Type B pancreatic cell (in vitro differentiated cells): ENCODE measurements around the gene BBOF1. TPM values are rescaled to one million over a fixed set of nuclear protein-coding genes. Genes with fewer than 3 reads are reported as not detected.
A peak's percentile ranks its signal among the peaks of the same experiment; 100 is the strongest.
"Not testable (repeated sequence)": the region's sequence is repeated elsewhere in the genome, so short reads cannot be mapped to it uniquely, and the experiment has no call there.

Experiments used
- DNase-seq: peaks from one replicate; pipeline ENCODE4 v3.0.0; 2021; ENCODE audit warnings: mixed read lengths; ENCODE audit not compliant: unreplicated experiment; ENCODE audit errors: extremely low spot score
- H3K27ac Mint-ChIP-seq: 2 replicates; pipeline ENCODE4 v1.8.0; 2021; ENCODE audit warnings: mild to moderate bottlenecking, mixed read lengths
- H3K27me3 Mint-ChIP-seq: 2 replicates; pipeline ENCODE4 v1.8.0; 2021; ENCODE audit warnings: mixed read lengths
- H3K36me3 Mint-ChIP-seq: 2 replicates; pipeline ENCODE4 v1.8.0; 2021; ENCODE audit warnings: mixed read lengths
- H3K4me1 Mint-ChIP-seq: one replicate; pipeline ENCODE4 v1.8.0; 2021; ENCODE audit warnings: mixed read lengths; ENCODE audit not compliant: unreplicated experiment
- H3K4me3 Mint-ChIP-seq: 2 replicates; pipeline ENCODE4 v1.8.0; 2021; ENCODE audit warnings: mild to moderate bottlenecking, mixed read lengths
- H3K9me3 Mint-ChIP-seq: 2 replicates; pipeline ENCODE4 v1.8.0; 2021; ENCODE audit warnings: mixed read lengths
- CTCF ChIP-seq: fragments of 200-600 bp; sonication (generic); conservative IDR thresholded peaks from 2 replicates; pipeline ENCODE4 v1.5.0; 2021; ENCODE audit warnings: antibody characterized with exemption, mild to moderate bottlenecking
- total RNA-seq: library from RNA; stranded (reverse); gene quantifications from 2 replicates; pipeline ENCODE4 v1.2.1, GENCODE V29; 2021; ENCODE audit warnings: low replicate concordance

BBOF1 gene
- total RNA-seq, 1 donor from 2014 or later, result 9.0 TPM

- Mint-ChIP-seq H3K36me3 (peaks cover 4% of the 10 kb centered on the region), H3K27ac (no peak overlapping the region), H3K27me3 (no peaks in the 10 kb centered on the region), H3K4me1 (peaks cover 4% of the 10 kb centered on the region), H3K9me3 (no peaks in the 10 kb centered on the region), H3K4me3 (no peak overlapping the region)
- no peak for DNase-seq
- no peak for TF ChIP-seq CTCF
Measured at GRCh38 chr14:73991092-73991491, 28.1 kb upstream of the BBOF1 start.

- not testable (repeated sequence) for H3K27ac Mint-ChIP-seq, H3K4me3 Mint-ChIP-seq, H3K27me3 Mint-ChIP-seq, H3K9me3 Mint-ChIP-seq, DNase-seq, H3K36me3 Mint-ChIP-seq
- peaks cover 17% of the 10 kb centered on the region for H3K4me1 Mint-ChIP-seq
Measured at GRCh38 chr14:73994926-73995325, 24.2 kb upstream of the BBOF1 start.

GRCh38 chr14:73995977-73996378 lies 23.2 kb upstream of the BBOF1 start:
- no peak for TF ChIP-seq CTCF
- Mint-ChIP-seq H3K4me1 (peaks cover 17% of the 10 kb centered on the region), H3K36me3 (peaks cover 6% of the 10 kb centered on the region), H3K27ac (peak overlapping the region; percentile 87), H3K27me3 (no peaks in the 10 kb centered on the region), H3K4me3 (peak overlapping the region; percentile 66), H3K9me3 (no peaks in the 10 kb centered on the region)
- no peak for DNase-seq

GRCh38 chr14:73996731-73997107 lies 22.4 kb upstream of the BBOF1 start:
- Mint-ChIP-seq H3K36me3 (peaks cover 6% of the 10 kb centered on the region), H3K27ac (peak overlapping the region; percentile 87), H3K4me3 (peak overlapping the region; percentile 22), H3K9me3 (no peaks in the 10 kb centered on the region), H3K27me3 (no peaks in the 10 kb centered on the region), H3K4me1 (peaks cover 17% of the 10 kb centered on the region)
- no peak for TF ChIP-seq CTCF
- no peak for DNase-seq

GRCh38 chr14:73997108-73997943 lies 21.8 kb upstream of the BBOF1 start:
- no peak for TF ChIP-seq CTCF
- Mint-ChIP-seq H3K27ac (peak overlapping the region; percentile 87), H3K4me1 (peaks cover 17% of the 10 kb centered on the region), H3K36me3 (peaks cover 6% of the 10 kb centered on the region), H3K4me3 (peak overlapping the region; percentile 22), H3K9me3 (no peaks in the 10 kb centered on the region), H3K27me3 (no peaks in the 10 kb centered on the region)
- DNase-seq, result no peak

- no peak for DNase-seq
- Mint-ChIP-seq H3K9me3 (no peaks in the 10 kb centered on the region), H3K27ac (peak overlapping the region; percentile 87), H3K4me3 (no peak overlapping the region), H3K27me3 (no peaks in the 10 kb centered on the region), H3K4me1 (peaks cover 17% of the 10 kb centered on the region), H3K36me3 (peaks cover 10% of the 10 kb centered on the region)
- no peak for TF ChIP-seq CTCF
Measured at GRCh38 chr14:73997944-73998447, 21.2 kb upstream of the BBOF1 start.
